ENCODE measurements around the gene THRB.

THRB gene

DNA sequence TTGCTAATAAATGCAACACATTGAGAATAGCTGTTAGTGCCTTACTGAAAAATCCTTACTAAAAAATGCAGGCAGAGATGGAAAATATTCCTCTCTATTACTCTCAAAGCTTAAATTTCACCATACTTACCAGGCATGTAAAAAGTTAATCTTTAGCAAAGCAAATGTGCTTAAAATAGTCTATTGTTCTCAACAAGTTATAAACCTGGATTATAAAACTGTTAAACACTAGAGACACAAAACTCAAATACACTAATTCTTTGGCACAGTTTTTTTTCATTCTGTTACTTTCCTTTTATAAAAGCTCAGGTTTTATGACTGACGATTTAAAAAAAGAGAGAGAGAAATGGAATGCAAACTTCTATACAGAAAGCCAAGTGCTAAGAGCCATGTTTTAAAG is 119.8 kb downstream of the THRB start:
- no peak overlapping the region for H3K4me3 ChIP-seq (ENCODE audit: control insufficient read depth, low read depth, low read length)
- TF ChIP-seq, protein P1, sequence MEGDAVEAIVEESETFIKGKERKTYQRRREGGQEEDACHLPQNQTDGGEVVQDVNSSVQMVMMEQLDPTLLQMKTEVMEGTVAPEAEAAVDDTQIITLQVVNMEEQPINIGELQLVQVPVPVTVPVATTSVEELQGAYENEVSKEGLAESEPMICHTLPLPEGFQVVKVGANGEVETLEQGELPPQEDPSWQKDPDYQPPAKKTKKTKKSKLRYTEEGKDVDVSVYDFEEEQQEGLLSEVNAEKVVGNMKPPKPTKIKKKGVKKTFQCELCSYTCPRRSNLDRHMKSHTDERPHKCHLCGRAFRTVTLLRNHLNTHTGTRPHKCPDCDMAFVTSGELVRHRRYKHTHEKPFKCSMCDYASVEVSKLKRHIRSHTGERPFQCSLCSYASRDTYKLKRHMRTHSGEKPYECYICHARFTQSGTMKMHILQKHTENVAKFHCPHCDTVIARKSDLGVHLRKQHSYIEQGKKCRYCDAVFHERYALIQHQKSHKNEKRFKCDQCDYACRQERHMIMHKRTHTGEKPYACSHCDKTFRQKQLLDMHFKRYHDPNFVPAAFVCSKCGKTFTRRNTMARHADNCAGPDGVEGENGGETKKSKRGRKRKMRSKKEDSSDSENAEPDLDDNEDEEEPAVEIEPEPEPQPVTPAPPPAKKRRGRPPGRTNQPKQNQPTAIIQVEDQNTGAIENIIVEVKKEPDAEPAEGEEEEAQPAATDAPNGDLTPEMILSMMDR (IDR thresholded peaks at IDR 0.05; ENCODE audit: control insufficient read depth, insufficient read depth, low read depth, low read length, missing control alignments): no peak
- no peak for DNase-seq (ENCODE audit: low read depth)

DNA sequence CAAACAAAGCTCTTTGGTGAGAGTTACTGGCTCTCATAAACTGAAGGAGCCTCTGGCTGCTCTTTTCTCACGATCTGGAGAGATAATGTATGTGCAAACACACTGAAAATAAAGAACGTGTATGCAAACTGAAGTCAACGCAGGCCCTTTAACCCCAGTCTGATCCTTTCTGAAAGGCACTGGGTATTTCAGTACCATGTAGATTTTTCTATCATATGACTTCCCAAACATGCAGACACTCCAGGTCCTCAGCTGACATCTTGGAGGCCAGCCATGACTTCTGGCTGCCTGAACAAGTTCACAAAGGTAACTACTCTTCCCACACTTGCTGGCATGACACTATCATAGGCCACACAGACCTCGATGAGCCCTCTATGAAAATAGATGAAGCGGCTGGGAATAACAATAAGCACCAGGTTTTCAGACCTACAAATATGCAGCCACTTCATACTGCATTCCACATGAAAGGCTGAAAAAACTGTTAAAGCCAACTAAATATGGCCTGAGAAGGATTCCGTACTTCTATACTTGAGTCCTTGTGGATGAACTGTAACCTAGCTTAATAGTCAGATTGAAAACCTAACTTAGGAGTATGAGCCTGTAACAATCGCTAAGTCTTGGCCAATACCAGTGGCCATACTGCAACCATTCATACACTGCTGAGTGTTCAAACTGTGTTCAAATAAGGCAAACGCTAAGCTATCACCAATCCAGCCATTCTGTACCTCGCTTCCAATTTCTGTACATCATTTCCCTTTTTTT is 121.3 kb downstream of the THRB start:
- DNase-seq (ENCODE audit: low read depth): no peak
- no peak overlapping the region for H3K4me3 ChIP-seq (ENCODE audit: control insufficient read depth, low read depth, low read length)
- TF ChIP-seq, protein P1 (IDR thresholded peaks at IDR 0.05; ENCODE audit: control insufficient read depth, insufficient read depth, low read depth, low read length, missing control alignments): no peak

DNA sequence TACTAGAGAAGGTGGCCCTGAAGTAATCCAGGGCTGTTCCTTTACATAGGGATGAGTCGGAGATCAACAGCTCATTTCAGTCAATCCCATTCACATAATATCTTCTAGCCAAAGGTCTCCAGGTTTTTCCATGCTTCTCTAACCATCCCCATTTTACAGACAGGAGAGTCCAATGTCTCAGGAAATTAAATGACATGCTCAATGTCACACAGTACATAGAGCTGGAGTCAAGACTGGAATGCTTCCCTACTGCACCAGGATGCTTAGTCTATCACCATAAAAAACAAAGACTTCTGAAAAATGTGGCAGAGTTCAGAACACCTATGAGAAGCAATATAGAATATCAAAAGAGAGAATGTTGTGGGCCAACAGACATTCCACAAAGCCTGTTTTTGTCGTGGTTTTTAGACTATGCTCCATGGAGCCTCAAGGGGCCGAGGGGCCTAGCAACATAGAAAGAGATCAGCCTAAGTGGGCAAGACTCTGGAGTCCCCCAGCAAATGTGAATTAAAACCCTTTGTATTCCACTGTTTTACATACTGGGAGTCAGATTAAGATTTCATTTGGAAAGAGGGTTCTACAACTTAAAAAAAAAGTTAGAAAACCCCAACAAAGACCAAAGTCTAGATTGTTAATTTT is 122.0 kb downstream of the THRB start:
- DNase-seq (ENCODE audit: low read depth): no peak
- TF ChIP-seq, protein P1 (IDR thresholded peaks at IDR 0.05; ENCODE audit: control insufficient read depth, insufficient read depth, low read depth, low read length, missing control alignments): no peak
- H3K4me3 ChIP-seq (ENCODE audit: control insufficient read depth, low read depth, low read length): no peak overlapping the region

DNA sequence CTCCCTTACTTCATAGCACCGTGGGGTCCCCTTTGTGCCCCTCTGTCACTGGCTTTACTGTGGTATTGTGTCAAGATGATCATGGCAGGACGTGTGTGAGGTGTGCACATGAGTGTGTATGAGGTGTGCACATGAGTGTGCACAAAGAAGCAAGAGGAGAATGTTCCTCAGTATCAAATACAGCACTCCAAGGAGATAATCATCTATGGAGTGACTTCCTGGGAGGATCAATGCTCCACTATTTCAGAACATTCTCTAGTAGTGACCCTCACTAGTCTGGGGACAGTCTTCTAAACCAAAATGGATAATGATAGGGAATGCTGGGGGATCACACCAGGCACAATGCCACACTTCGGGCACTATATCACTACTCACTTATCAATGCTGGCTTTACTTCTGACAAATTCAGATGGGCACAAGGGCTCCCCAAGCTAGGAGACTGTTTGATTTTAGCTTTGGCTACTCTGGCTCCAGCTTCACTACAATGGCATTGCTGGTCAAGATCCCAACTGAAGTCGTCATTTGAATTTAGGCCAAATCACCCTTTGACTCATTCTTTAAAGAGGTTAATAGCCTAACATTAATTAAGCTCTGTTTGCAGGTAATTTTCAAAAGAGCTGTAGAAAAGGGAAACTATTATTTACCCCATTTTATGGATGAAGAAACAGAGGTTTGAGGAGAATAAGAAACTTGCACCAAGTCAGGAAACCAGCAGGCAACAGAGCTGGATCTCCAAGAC is 124.1 kb downstream of the THRB start:
- TF ChIP-seq, protein P1 (IDR thresholded peaks at IDR 0.05; ENCODE audit: control insufficient read depth, insufficient read depth, low read depth, low read length, missing control alignments): no peak
- no peak for DNase-seq (ENCODE audit: low read depth)
- H3K4me3 ChIP-seq (ENCODE audit: control insufficient read depth, low read depth, low read length): no peak overlapping the region

DNA sequence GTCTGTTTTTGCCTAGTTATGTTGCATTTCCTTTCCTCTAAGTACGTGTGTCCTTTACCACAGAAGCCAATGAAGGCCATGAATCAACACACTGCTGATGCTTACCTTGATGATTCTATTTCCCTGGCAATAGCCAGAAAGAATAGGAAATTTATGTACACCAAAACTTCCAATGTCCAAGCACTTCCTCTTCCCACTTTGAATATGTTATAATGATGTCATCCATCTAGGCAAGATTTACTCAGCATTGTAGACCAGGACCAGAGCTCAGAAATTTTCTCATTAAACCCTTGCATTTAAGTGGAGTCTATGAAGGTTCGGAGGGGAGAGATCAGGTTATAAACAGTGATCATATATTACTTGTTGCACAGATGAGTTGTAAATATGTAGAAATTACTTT is 126.0 kb downstream of the THRB start:
- no peak for DNase-seq (ENCODE audit: low read depth)
- no peak overlapping the region for H3K4me3 ChIP-seq (ENCODE audit: control insufficient read depth, low read depth, low read length)
- TF ChIP-seq, protein P1 (IDR thresholded peaks at IDR 0.05; ENCODE audit: control insufficient read depth, insufficient read depth, low read depth, low read length, missing control alignments): no peak

DNA sequence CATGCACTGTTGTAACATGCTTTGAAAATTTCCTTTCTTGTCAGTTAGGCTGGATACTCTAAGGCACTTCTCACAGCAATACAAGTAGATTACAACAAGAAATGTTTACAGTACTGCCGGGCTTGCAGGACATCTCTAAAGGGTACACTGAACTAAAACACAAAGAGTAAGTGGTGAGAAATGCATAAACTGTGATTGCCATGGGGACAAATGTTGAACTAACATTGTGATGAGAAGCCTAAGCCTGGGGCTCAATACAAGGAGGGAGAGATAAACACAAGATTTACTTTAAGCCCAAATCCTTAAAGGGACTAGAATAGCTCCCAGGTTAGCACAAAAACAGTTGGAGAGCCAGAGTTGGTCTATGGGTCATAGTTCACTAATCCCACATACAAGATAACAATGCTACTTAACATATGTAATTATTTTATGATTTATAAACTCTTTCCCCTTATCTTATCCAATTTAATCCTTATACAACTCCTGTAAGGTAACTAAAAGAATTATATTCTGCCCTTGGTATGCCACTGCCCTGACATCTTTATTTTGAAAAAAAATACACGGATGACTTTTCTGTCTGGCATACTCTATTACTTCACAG is 126.9 kb downstream of the THRB start:
- no peak overlapping the region for H3K4me3 ChIP-seq (ENCODE audit: control insufficient read depth, low read depth, low read length)
- TF ChIP-seq, protein P1 (IDR thresholded peaks at IDR 0.05; ENCODE audit: control insufficient read depth, insufficient read depth, low read depth, low read length, missing control alignments): no peak
- DNase-seq (ENCODE audit: low read depth): no peak
